ENCODE results near the gene TTN.

DNA sequence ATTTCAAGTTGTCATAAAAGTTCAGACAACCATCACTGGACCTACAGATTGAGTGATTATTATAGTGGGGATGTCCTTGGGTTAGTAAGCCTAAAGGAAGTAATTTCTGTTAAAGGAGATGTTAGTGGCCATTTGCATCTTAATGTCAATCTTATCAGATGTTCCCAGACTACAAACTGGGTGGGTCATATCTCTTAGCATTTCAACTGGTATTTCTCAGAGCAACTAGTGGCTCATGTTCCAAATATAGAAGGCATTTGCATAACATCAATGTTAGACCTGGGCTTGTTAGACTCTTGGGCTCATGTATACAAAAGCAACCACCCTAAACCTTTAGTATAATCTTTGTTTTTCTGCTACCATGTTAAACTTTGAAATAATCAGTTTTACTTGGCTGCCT, 309.1 kb downstream of the TTN start:
- TF ChIP-seq, protein P1, sequence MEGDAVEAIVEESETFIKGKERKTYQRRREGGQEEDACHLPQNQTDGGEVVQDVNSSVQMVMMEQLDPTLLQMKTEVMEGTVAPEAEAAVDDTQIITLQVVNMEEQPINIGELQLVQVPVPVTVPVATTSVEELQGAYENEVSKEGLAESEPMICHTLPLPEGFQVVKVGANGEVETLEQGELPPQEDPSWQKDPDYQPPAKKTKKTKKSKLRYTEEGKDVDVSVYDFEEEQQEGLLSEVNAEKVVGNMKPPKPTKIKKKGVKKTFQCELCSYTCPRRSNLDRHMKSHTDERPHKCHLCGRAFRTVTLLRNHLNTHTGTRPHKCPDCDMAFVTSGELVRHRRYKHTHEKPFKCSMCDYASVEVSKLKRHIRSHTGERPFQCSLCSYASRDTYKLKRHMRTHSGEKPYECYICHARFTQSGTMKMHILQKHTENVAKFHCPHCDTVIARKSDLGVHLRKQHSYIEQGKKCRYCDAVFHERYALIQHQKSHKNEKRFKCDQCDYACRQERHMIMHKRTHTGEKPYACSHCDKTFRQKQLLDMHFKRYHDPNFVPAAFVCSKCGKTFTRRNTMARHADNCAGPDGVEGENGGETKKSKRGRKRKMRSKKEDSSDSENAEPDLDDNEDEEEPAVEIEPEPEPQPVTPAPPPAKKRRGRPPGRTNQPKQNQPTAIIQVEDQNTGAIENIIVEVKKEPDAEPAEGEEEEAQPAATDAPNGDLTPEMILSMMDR (IDR thresholded peaks at IDR 0.05): no peak
- TF ChIP-seq POLR2A (IDR thresholded peaks at IDR 0.05): no peak
